Activated T-helper 1 cell treated with anti-CD3 and anti-CD28 coated beads, Interleukin-12 subunit alpha, Interleukin-12 subunit beta, Interleukin-2, Interleukin-4 antibody, amounts not matched to agents 30 ng/mL and 10 ng/mL and 1 ng/mL, durations not matched to agents 14 hours and 24 hours and 36 hours (primary cell): ENCODE data around the gene ERP44. TPM values are rescaled to one million over a fixed set of nuclear protein-coding genes. Genes with fewer than 3 reads are reported as not detected.
"Not testable (repeated sequence)": the region's sequence is repeated elsewhere in the genome, so short reads cannot be mapped to it uniquely, and the experiment has no call there.

ENCODE experiments used
- DNase-seq: peaks from one replicate; pipeline ENCODE4 v3.0.0; 2021; ENCODE audit warnings: low spot score
- H3K27ac Mint-ChIP-seq: one replicate; pipeline ENCODE4 v1.8.0; 2021; ENCODE audit warnings: mild to moderate bottlenecking, mixed read lengths
- H3K27me3 Mint-ChIP-seq: one replicate; pipeline ENCODE4 v1.8.0; 2022; ENCODE audit warnings: mild to moderate bottlenecking, moderate library complexity, mixed read lengths; ENCODE audit not compliant: insufficient read depth
- H3K36me3 Mint-ChIP-seq: one replicate; pipeline ENCODE4 v1.8.0; 2021; ENCODE audit warnings: low read depth, mixed read lengths
- H3K4me1 Mint-ChIP-seq: one replicate; pipeline ENCODE4 v1.8.0; 2021; ENCODE audit warnings: low read depth, mixed read lengths
- H3K4me3 Mint-ChIP-seq: one replicate; pipeline ENCODE4 v1.8.0; 2021; ENCODE audit warnings: mild to moderate bottlenecking, moderate library complexity, mixed read lengths
- H3K9me3 Mint-ChIP-seq: one replicate; pipeline ENCODE4 v1.8.0; 2021; ENCODE audit warnings: mixed read lengths
- intact Hi-C: fragments of 100-400 bp; cut with micrococcal nuclease; formaldehyde crosslinking; loops from one replicate; pipeline ENCODE4 v1.15.1; 2024
- total RNA-seq: library from RNA; stranded (reverse); gene quantifications from 2 replicates; pipeline ENCODE4 v1.2.3, GENCODE V29; 2022

Gene ERP44
- total RNA-seq, 1 donor from 2014 or later = 18.1 TPM

GRCh38 chr9:100012279-100012678, 86.5 kb downstream of the ERP44 start:
- Mint-ChIP-seq H3K9me3 (peaks cover 5% of the 10 kb centered on the region), H3K36me3 (peaks cover 14% of the 10 kb centered on the region), H3K4me1 (no peaks in the 10 kb centered on the region), H3K4me3 (no peak overlapping the region), H3K27me3 (no peaks in the 10 kb centered on the region), H3K27ac (no peak overlapping the region)
- intact Hi-C loops = no loop called here
- no peak for DNase-seq

GRCh38 chr9:100011062-100011681, 87.6 kb downstream of the ERP44 start:
- H3K9me3 Mint-ChIP-seq = peaks cover 5% of the 10 kb centered on the region
- H3K27ac Mint-ChIP-seq = no peak overlapping the region
- H3K4me3 Mint-ChIP-seq = no peak overlapping the region
- H3K27me3 Mint-ChIP-seq = no peaks in the 10 kb centered on the region
- DNase-seq = peak; percentile 23
- intact Hi-C loops = loop anchor here (1.0 kb wide), 6 partner anchors 187 to 848 kb away; no protein-coding TSS in a partner anchor
- no peaks in the 10 kb centered on the region for H3K4me1 Mint-ChIP-seq
- H3K36me3 Mint-ChIP-seq = peaks cover 19% of the 10 kb centered on the region

GRCh38 chr9:99999797-100000196, 99.0 kb downstream of the ERP44 start:
- no peak overlapping the region for H3K27ac Mint-ChIP-seq
- DNase-seq = no peak
- H3K36me3 Mint-ChIP-seq = peaks cover 30% of the 10 kb centered on the region

GRCh38 chr9:99998866-99999265, 99.9 kb downstream of the ERP44 start:
- H3K27ac Mint-ChIP-seq = no peak overlapping the region
- peaks cover 32% of the 10 kb centered on the region for H3K36me3 Mint-ChIP-seq
- H3K4me3 Mint-ChIP-seq = no peak overlapping the region

More at GRCh38 chr9:99999797-100000196, 99.0 kb downstream of the ERP44 start:
- no peak overlapping the region for H3K4me3 Mint-ChIP-seq
- peaks cover 10% of the 10 kb centered on the region for H3K9me3 Mint-ChIP-seq
- no peaks in the 10 kb centered on the region for H3K4me1 Mint-ChIP-seq
- intact Hi-C loops = no loop called here
- H3K27me3 Mint-ChIP-seq = no peaks in the 10 kb centered on the region

GRCh38 chr9:99998266-99998665, 100.5 kb downstream of the ERP44 start:
- Mint-ChIP-seq H3K4me1 (no peaks in the 10 kb centered on the region), H3K27me3 (no peaks in the 10 kb centered on the region), H3K27ac (no peak overlapping the region), H3K4me3 (no peak overlapping the region), H3K36me3 (peaks cover 30% of the 10 kb centered on the region), H3K9me3 (peaks cover 14% of the 10 kb centered on the region)
- intact Hi-C loops = no loop called here
- no peak for DNase-seq

More at GRCh38 chr9:99998866-99999265, 99.9 kb downstream of the ERP44 start:
- intact Hi-C loops = no loop called here
- no peak for DNase-seq
- Mint-ChIP-seq H3K4me1 (no peaks in the 10 kb centered on the region), H3K9me3 (peaks cover 12% of the 10 kb centered on the region), H3K27me3 (no peaks in the 10 kb centered on the region)

- H3K4me3 Mint-ChIP-seq, H3K27me3 Mint-ChIP-seq, H3K27ac Mint-ChIP-seq, intact Hi-C loops, DNase-seq, H3K4me1 Mint-ChIP-seq: not testable (repeated sequence)
- peaks cover 46% of the 10 kb centered on the region for H3K36me3 Mint-ChIP-seq
- H3K9me3 Mint-ChIP-seq = peaks cover 30% of the 10 kb centered on the region
Observed at GRCh38 chr9:99990508-99990907, 108.3 kb downstream of the ERP44 start.

GRCh38 chr9:99986642-99987041, 112.2 kb downstream of the ERP44 start:
- DNase-seq = no peak
- Mint-ChIP-seq H3K36me3 (peaks cover 37% of the 10 kb centered on the region), H3K4me3 (no peak overlapping the region), H3K27ac (no peak overlapping the region), H3K27me3 (no peaks in the 10 kb centered on the region), H3K4me1 (no peaks in the 10 kb centered on the region), H3K9me3 (peaks cover 24% of the 10 kb centered on the region)
- intact Hi-C loops = no loop called here

GRCh38 chr9:99980598-99980997, 118.2 kb downstream of the ERP44 start:
- no peak overlapping the region for H3K27ac Mint-ChIP-seq
- intact Hi-C loops = no loop called here
- no peaks in the 10 kb centered on the region for H3K27me3 Mint-ChIP-seq
- no peak overlapping the region for H3K4me3 Mint-ChIP-seq
- DNase-seq = no peak
- H3K36me3 Mint-ChIP-seq = peaks cover 5% of the 10 kb centered on the region
- no peaks in the 10 kb centered on the region for H3K9me3 Mint-ChIP-seq
- H3K4me1 Mint-ChIP-seq = no peaks in the 10 kb centered on the region

GRCh38 chr9:99978221-99978620, 120.6 kb downstream of the ERP44 start:
- H3K9me3 Mint-ChIP-seq = no peaks in the 10 kb centered on the region
- no peaks in the 10 kb centered on the region for H3K4me1 Mint-ChIP-seq
- H3K27me3 Mint-ChIP-seq = no peaks in the 10 kb centered on the region
- no peak overlapping the region for H3K27ac Mint-ChIP-seq
- no peak for DNase-seq
- intact Hi-C loops = no loop called here
- peaks cover 5% of the 10 kb centered on the region for H3K36me3 Mint-ChIP-seq
- no peak overlapping the region for H3K4me3 Mint-ChIP-seq

GRCh38 chr9:99977033-99977792, 121.6 kb downstream of the ERP44 start:
- peaks cover 5% of the 10 kb centered on the region for H3K36me3 Mint-ChIP-seq
- no peaks in the 10 kb centered on the region for H3K9me3 Mint-ChIP-seq
- no peak overlapping the region for H3K4me3 Mint-ChIP-seq
- intact Hi-C loops = no loop called here
- no peak overlapping the region for H3K27ac Mint-ChIP-seq
- H3K4me1 Mint-ChIP-seq = no peaks in the 10 kb centered on the region
- no peaks in the 10 kb centered on the region for H3K27me3 Mint-ChIP-seq
- DNase-seq = no peak

GRCh38 chr9:99973455-99973854, 125.3 kb downstream of the ERP44 start:
- Mint-ChIP-seq H3K4me3 (no peak overlapping the region), H3K27ac (no peak overlapping the region), H3K36me3 (peaks cover 10% of the 10 kb centered on the region), H3K9me3 (no peaks in the 10 kb centered on the region), H3K27me3 (no peaks in the 10 kb centered on the region), H3K4me1 (no peaks in the 10 kb centered on the region)
- DNase-seq = no peak
- intact Hi-C loops = no loop called here

GRCh38 chr9:99971410-99971809, 127.4 kb downstream of the ERP44 start:
- no peaks in the 10 kb centered on the region for H3K4me1 Mint-ChIP-seq
- H3K27me3 Mint-ChIP-seq = no peaks in the 10 kb centered on the region
- peaks cover 21% of the 10 kb centered on the region for H3K36me3 Mint-ChIP-seq
- H3K4me3 Mint-ChIP-seq = no peak overlapping the region
- DNase-seq = no peak
- no peak overlapping the region for H3K27ac Mint-ChIP-seq
- intact Hi-C loops = no loop called here
- no peaks in the 10 kb centered on the region for H3K9me3 Mint-ChIP-seq

GRCh38 chr9:99970481-99970880, 128.3 kb downstream of the ERP44 start:
- Mint-ChIP-seq H3K27me3 (no peaks in the 10 kb centered on the region), H3K9me3 (no peaks in the 10 kb centered on the region), H3K4me1 (no peaks in the 10 kb centered on the region), H3K36me3 (peaks cover 21% of the 10 kb centered on the region), H3K27ac (no peak overlapping the region), H3K4me3 (no peak overlapping the region)
- intact Hi-C loops = no loop called here
- DNase-seq = no peak
